ENCODE measurements around the gene HOXC6. TPM values are rescaled to one million over a fixed set of nuclear protein-coding genes. Genes with fewer than 3 reads are reported as not detected.

HOXC6 gene
- total RNA-seq, 2 experiments from 2014 or later, result not detected

DNA sequence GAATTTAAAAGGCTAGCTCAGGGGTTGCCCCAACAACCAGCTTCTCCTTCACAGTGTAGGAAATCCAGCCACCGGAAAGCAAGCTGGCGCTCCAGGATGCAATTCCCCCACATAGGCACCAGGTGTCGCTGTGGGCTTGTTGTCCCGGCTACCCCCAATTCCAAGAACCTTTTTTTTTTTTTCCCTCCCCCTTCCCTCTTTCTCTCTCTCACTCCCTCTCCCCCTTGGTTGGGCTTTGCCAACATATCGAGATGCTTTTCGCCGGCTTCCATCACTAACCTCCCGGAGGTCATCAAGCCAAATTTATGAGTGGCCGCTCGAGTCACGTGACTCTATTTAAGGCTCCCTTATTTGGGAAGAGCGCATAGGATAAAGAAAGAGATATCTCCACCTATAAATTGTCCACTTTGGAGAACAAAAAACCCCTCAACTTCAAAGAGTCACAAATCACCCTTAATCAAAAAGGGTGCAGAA, 4.4 kb downstream of the HOXC6 start, which contains the start of gene HOXC5:
HOXC5 (plus strand) TSS at position 424 of the 474 bp plus-strand sequence. CDS start 73 bp downstream, outside the sequence.
- H3K9me3 ChIP-seq (ENCODE audit: control insufficient read depth in 1 of 2, insufficient read depth in 1 of 2, low read length in 2 of 2), result peaks cover 10 to 50% of the 10 kb centered on the region in 2 experiments
- no peak within 1 kb of the TSS for H3K27ac ChIP-seq (ENCODE audit: low read depth in 1 of 2, low read length in 2 of 2)
- DNase-seq (peak; percentile 31 to 79 (median 50)), ATAC-seq (ENCODE audit: poor library complexity) (peak; percentile 63)
- no peak within 1 kb of the TSS for H3K4me3 ChIP-seq (ENCODE audit: low read length)
- Mint-ChIP-seq H3K4me1 (ENCODE audit: low read depth) (peaks cover 22% of the 10 kb centered on the region), H3K9me3 (peaks cover 2% of the 10 kb centered on the region), H3K27me3 (peaks cover 97% of the 10 kb centered on the region), H3K36me3 (ENCODE audit: low read depth) (no peaks in the 10 kb centered on the region), H3K27ac (no peak within 1 kb of the TSS), H3K4me3 (peak within 1 kb of the TSS; percentile 42)
- ChIA-PET CTCF (interaction anchor here (0.8 to 1.8 kb wide), 13 partner anchors 10 to 175 kb away, joined by 3 to 19 read pairs (median 4); partner anchors contain the start of genes HOXC8, HOXC9 and SMUG1), POLR2A (interaction anchor here (0.6 to 1.5 kb wide), 4 partner anchors 21 to 169 kb away, joined by 3 to 7 read pairs (median 4); partner anchors contain the start of gene SMUG1)
- peaks cover 49% of the 10 kb centered on the region for H3K4me1 ChIP-seq (ENCODE audit: insufficient read depth, low read length)
- TF ChIP-seq, protein P1, sequence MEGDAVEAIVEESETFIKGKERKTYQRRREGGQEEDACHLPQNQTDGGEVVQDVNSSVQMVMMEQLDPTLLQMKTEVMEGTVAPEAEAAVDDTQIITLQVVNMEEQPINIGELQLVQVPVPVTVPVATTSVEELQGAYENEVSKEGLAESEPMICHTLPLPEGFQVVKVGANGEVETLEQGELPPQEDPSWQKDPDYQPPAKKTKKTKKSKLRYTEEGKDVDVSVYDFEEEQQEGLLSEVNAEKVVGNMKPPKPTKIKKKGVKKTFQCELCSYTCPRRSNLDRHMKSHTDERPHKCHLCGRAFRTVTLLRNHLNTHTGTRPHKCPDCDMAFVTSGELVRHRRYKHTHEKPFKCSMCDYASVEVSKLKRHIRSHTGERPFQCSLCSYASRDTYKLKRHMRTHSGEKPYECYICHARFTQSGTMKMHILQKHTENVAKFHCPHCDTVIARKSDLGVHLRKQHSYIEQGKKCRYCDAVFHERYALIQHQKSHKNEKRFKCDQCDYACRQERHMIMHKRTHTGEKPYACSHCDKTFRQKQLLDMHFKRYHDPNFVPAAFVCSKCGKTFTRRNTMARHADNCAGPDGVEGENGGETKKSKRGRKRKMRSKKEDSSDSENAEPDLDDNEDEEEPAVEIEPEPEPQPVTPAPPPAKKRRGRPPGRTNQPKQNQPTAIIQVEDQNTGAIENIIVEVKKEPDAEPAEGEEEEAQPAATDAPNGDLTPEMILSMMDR (IDR thresholded peaks at IDR 0.05), result peak; percentile 81
- peaks cover 91 to 98% of the 10 kb centered on the region in 2 experiments for H3K27me3 ChIP-seq (ENCODE audit: control insufficient read depth in 1 of 2, insufficient read depth in 2 of 2, low read length in 2 of 2)
- intact Hi-C loops (cut with DNase I, micrococcal nuclease), result loop anchor here (2.0 kb wide), 1 partner anchor 158 kb away; no protein-coding TSS in a partner anchor
- no peaks in the 10 kb centered on the region for H3K36me3 ChIP-seq (ENCODE audit: insufficient read depth, low read length)

GRCh38 chr12:54033106-54033979, 5.1 kb downstream of the HOXC6 start:
- TF ChIP-seq, protein P1 (IDR thresholded peaks at IDR 0.05), result no peak
- peak overlapping the region; percentile 13 for H3K4me3 Mint-ChIP-seq
- Histone ChIP-seq H3K27me3 (ENCODE audit: control insufficient read depth in 1 of 2, insufficient read depth in 2 of 2, low read length in 2 of 2) (peaks cover 91 to 98% of the 10 kb centered on the region in 2 experiments), H3K36me3 (ENCODE audit: insufficient read depth, low read length) (no peaks in the 10 kb centered on the region), H3K4me3 (ENCODE audit: low read length) (no peak overlapping the region), H3K9me3 (ENCODE audit: control insufficient read depth in 1 of 2, insufficient read depth in 1 of 2, low read length in 2 of 2) (peaks cover 10 to 50% of the 10 kb centered on the region in 2 experiments), H3K27ac (ENCODE audit: low read depth in 1 of 2, low read length in 2 of 2) (no peak overlapping the region), H3K4me1 (ENCODE audit: insufficient read depth, low read length) (peaks cover 47% of the 10 kb centered on the region)
- intact Hi-C loops (cut with DNase I, micrococcal nuclease), result loop anchor here (2.0 kb wide), 1 partner anchor 157 kb away; no protein-coding TSS in a partner anchor
- H3K27ac Mint-ChIP-seq, result no peak overlapping the region
- H3K36me3 Mint-ChIP-seq (ENCODE audit: low read depth), result no peaks in the 10 kb centered on the region
- peaks cover 20% of the 10 kb centered on the region for H3K4me1 Mint-ChIP-seq (ENCODE audit: low read depth)
- CTCF ChIA-PET, result interaction anchor here (1.0 to 1.8 kb wide), 8 partner anchors 18 to 174 kb away, joined by 3 to 19 read pairs (median 8); partner anchors contain the start of genes HOXC8 and SMUG1
- H3K9me3 Mint-ChIP-seq, result peaks cover 2% of the 10 kb centered on the region
- H3K27me3 Mint-ChIP-seq, result peaks cover 97% of the 10 kb centered on the region
- POLR2A ChIA-PET, result interaction anchor here (0.6 to 1.5 kb wide), 4 partner anchors 22 to 168 kb away, joined by 3 to 7 read pairs (median 4); no protein-coding TSS in a partner anchor
- ATAC-seq (ENCODE audit: poor library complexity) (no peak), DNase-seq (no peak)

Data from CD4-positive, alpha-beta T cell (primary cell).